ENCODE measurements around the gene GSTM2.
"Not testable (repeated sequence)": the region's sequence is repeated elsewhere in the genome, so short reads cannot be mapped to it uniquely, and the experiment has no call there.

The GSTM2 gene

GRCh38 chr1:109664671-109665070, 3.2 kb upstream of the GSTM2 start:
- no peaks in the 10 kb centered on the region for H3K9me3 ChIP-seq (ENCODE audit: severe bottlenecking)
- H3K36me3 ChIP-seq: no peaks in the 10 kb centered on the region
- H3K27me3 ChIP-seq (ENCODE audit: insufficient read depth, low read depth, severe bottlenecking): no peaks in the 10 kb centered on the region
- DNase-seq: no peak
- no peak overlapping the region for H3K27ac ChIP-seq
- no peak overlapping the region for H3K4me3 ChIP-seq (ENCODE audit: low read depth, low read length)
- TF ChIP-seq CTCF (IDR thresholded peaks at IDR 0.05; ENCODE audit: low read depth, low read length): no peak

DNA sequence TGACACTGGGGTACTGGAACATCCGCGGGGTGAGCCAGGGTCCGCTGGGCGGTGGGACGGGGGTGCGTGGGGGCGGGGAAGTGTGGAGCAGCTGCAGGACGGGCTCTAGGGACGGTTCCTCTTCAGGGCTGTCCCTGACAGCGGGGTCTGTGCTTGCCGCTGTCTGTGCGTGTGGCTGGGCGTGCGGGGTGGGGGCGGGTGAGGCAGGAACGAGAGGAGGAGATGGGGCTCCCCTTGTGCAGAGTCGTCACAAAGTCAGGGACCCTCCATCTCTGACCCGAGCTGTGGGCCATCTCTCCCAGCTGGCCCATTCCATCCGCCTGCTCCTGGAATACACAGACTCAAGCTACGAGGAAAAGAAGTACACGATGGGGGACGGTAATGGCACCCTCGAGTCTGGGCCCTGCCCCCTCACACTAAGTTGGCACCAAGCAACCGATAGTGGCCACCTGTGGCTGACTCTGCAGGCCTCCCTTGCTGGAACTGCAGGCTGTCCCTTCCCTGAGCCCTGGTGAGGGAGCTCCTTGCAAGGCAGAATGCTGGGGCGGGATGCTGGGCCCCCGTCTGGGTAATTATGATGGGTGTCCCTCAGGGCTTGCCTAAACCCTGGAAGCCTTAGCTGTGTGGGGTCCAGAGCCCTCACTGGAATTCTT, 392 bp downstream of the GSTM2 start:
- Histone ChIP-seq H3K27me3 (ENCODE audit: insufficient read depth, low read depth, severe bottlenecking) (no peaks in the 10 kb centered on the region), H3K9me3 (ENCODE audit: severe bottlenecking) (no peaks in the 10 kb centered on the region), H3K4me3 (ENCODE audit: low read depth, low read length) (peak overlapping the region; percentile 54), H3K27ac (no peak overlapping the region), H3K36me3 (no peaks in the 10 kb centered on the region)
- TF ChIP-seq CTCF (IDR thresholded peaks at IDR 0.05; ENCODE audit: low read depth, low read length): no peak
- peak; percentile 20 for DNase-seq

GRCh38 chr1:109669246-109669948, 1.5 kb downstream of the GSTM2 start:
- no peak for TF ChIP-seq CTCF (IDR thresholded peaks at IDR 0.05; ENCODE audit: low read depth, low read length)
- H3K4me3 ChIP-seq (ENCODE audit: low read depth, low read length): no peak overlapping the region
- no peaks in the 10 kb centered on the region for H3K9me3 ChIP-seq (ENCODE audit: severe bottlenecking)
- no peaks in the 10 kb centered on the region for H3K36me3 ChIP-seq
- H3K27me3 ChIP-seq (ENCODE audit: insufficient read depth, low read depth, severe bottlenecking): no peaks in the 10 kb centered on the region
- no peak overlapping the region for H3K27ac ChIP-seq
- DNase-seq: no peak

GRCh38 chr1:109669949-109670302, 2.1 kb downstream of the GSTM2 start:
- DNase-seq; H3K36me3 ChIP-seq; H3K9me3 ChIP-seq (ENCODE audit: severe bottlenecking); H3K27me3 ChIP-seq (ENCODE audit: insufficient read depth, low read depth, severe bottlenecking); H3K4me3 ChIP-seq (ENCODE audit: low read depth, low read length); H3K27ac ChIP-seq: not testable (repeated sequence)

DNA sequence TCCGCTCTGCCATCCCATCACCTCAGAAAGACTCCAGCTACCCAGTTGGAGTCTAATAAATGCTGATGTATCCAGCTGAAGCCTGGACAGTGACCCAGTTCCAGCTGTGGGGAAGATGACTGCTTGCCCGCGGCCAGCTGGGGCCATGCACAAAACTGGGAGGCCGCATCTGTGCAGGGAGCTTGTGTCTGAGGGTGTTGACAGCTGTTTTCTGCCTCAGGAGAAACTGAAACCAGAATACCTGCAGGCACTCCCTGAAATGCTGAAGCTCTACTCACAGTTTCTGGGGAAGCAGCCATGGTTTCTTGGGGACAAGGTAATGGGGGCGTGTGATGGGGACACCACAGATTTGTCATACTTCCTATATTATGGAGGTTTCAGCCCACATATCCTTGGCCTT, 3.2 kb downstream of the GSTM2 start:
- H3K27ac ChIP-seq: no peak overlapping the region
- no peaks in the 10 kb centered on the region for H3K9me3 ChIP-seq (ENCODE audit: severe bottlenecking)
- TF ChIP-seq CTCF (IDR thresholded peaks at IDR 0.05; ENCODE audit: low read depth, low read length): no peak
- no peaks in the 10 kb centered on the region for H3K36me3 ChIP-seq
- no peak for DNase-seq
- H3K27me3 ChIP-seq (ENCODE audit: insufficient read depth, low read depth, severe bottlenecking): no peaks in the 10 kb centered on the region
- no peak overlapping the region for H3K4me3 ChIP-seq (ENCODE audit: low read depth, low read length)

GRCh38 chr1:109673861-109674260, 6.0 kb downstream of the GSTM2 start:
- DNase-seq; H3K27ac ChIP-seq; H3K9me3 ChIP-seq (ENCODE audit: severe bottlenecking); H3K36me3 ChIP-seq; H3K4me3 ChIP-seq (ENCODE audit: low read depth, low read length); H3K27me3 ChIP-seq (ENCODE audit: insufficient read depth, low read depth, severe bottlenecking): not testable (repeated sequence)

DNA sequence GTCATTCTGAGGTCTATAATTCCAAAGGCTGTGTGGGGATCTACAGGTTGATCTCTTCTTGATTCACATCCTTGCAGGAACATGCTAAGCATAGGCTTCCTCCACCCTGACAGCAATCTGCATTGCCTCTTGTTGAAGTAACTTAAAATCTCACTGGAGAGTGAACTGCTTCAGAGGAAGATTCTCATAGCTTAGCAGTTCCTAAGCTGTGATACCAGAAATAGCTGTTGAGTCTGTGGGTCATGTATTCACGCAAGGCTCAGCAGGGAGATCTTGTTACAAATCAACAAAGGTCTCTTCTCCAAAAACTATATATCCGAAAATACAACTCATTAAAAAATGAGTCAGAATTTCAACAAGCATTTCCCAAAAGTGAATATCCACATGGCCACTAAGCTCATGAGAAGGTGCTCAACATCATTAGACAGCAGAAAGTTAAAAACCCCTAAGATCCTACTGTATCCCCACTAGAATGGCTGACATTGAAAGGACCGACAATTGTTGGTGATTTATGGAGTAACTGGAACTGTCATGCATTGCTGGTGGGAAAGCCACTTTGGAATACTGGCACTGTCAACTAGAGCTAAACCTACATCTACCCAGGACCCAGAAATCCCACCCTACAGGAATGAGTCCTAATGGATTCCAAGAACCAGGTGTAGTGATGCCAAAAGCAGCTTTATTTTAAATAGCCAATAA, 9.0 kb downstream of the GSTM2 start:
- H3K27ac ChIP-seq; DNase-seq; H3K27me3 ChIP-seq (ENCODE audit: insufficient read depth, low read depth, severe bottlenecking); H3K9me3 ChIP-seq (ENCODE audit: severe bottlenecking); H3K36me3 ChIP-seq; H3K4me3 ChIP-seq (ENCODE audit: low read depth, low read length): not testable (repeated sequence)
